K562 (cell line): ENCODE results near the gene CREB5. TPM values are rescaled to one million over a fixed set of nuclear protein-coding genes. Genes with fewer than 3 reads are reported as not detected.

ENCODE experiments used
- ATAC-seq: fragments of 200-7000 bp; cut with Tn5 transposase; 3 replicates; pipeline ENCODE4 v1.9.1; 2020; ENCODE audit warnings: moderate library complexity
- BruUV-seq: library from RNA; stranded (reverse); fragments of 400-500 nt; replicated peaks from 2 replicates; lab custom pipeline; 2021; lab: Mats Ljungman, UMichigan
- CTCF ChIA-PET: fragments of 300-600 bp; formaldehyde crosslinking; extraction: SDS; loops from one replicate; lab custom pipeline; 2021; ENCODE audit warnings: low intra/inter-chr PET ratio; lab: Yijun Ruan, JAX
- POLR2A ChIA-PET: fragments of 300-600, 350-650 bp; sonication (Branson Sonifier 250); formaldehyde crosslinking; extraction: SDS; loops from one replicate; lab custom pipeline; 2021; ENCODE audit warnings: antibody characterized with exemption, inconsistent platforms; lab: Yijun Ruan, JAX
- DNase-seq, 4 experiments: peaks; one replicate each; pipeline versions ENCODE4 v3.0.0 to v3.0.0-alpha.2; 2011 to 2018; ENCODE audit warnings: low spot score in 3 of 4, mixed read lengths in 3 of 4; ENCODE audit errors: extremely low read depth in 1 of 4
- FAIRE-seq: peaks from 2 replicates; lab custom pipeline; 2011; peaks lifted over from hg19 to GRCh38; lab: Jason Lieb, UNC
- H2AFZ ChIP-seq: 2 replicates; pipeline ENCODE4 v1.6.0; 2011; ENCODE audit warnings: low read depth, low read length, control low read depth, inconsistent platforms
- H3K27ac ChIP-seq: fragments of 200-600 bp; 3 replicates; pipeline ENCODE4 v1.8.0; 2011; ENCODE audit warnings: low read depth, mild to moderate bottlenecking, control low read depth, inconsistent platforms, low read length, moderate library complexity, mixed read lengths; ENCODE audit errors: extremely low read depth
- H3K27me3 ChIP-seq, 2 experiments: fragments of 300-600 bp in 1 of 2; 2 replicates in 1 of 2; 3 replicates in 1 of 2; pipeline versions ENCODE4 v1.6.0 to v1.8.0; 2011; ENCODE audit warnings: inconsistent platforms in 2 of 2, low read length in 2 of 2, mild to moderate bottlenecking in 1 of 2, mixed read lengths in 1 of 2, moderate library complexity in 1 of 2; ENCODE audit not compliant: control insufficient read depth in 2 of 2, insufficient read depth in 2 of 2
- H3K36me3 ChIP-seq: fragments of 300-600 bp; 3 replicates; pipeline ENCODE4 v1.8.0; 2011; ENCODE audit warnings: mild to moderate bottlenecking, low read length, inconsistent platforms; ENCODE audit not compliant: control insufficient read depth, insufficient read depth
- H3K4me1 ChIP-seq, 2 experiments: fragments of 200-600 bp in 1 of 2; replicated peaks in 1 of 2; 2 replicates in 1 of 2; 3 replicates in 1 of 2; pipeline versions ENCODE4 v1.5.1 to v1.8.0; 2011; ENCODE audit warnings: inconsistent platforms in 2 of 2, low read length in 2 of 2, mild to moderate bottlenecking in 1 of 2, mixed read lengths in 1 of 2, moderate library complexity in 1 of 2; ENCODE audit not compliant: control insufficient read depth in 2 of 2, insufficient read depth in 2 of 2
- H3K4me2 ChIP-seq: 2 replicates; pipeline ENCODE4 v1.6.1; 2011; ENCODE audit warnings: low read length, control low read depth, inconsistent platforms, mixed read lengths; ENCODE audit not compliant: insufficient read depth
- H3K4me3 ChIP-seq: fragments of 200-600 bp; sonication (generic), shearing (Covaris generic); 2 replicates; pipeline ENCODE4 v1.5.1; 2016; ENCODE audit warnings: control low read depth, inconsistent platforms
- H3K79me2 ChIP-seq: fragments of 200-600 bp; 3 replicates; pipeline ENCODE4 v1.8.0; 2011; ENCODE audit warnings: low read length, inconsistent platforms; ENCODE audit not compliant: control insufficient read depth, insufficient read depth
- H3K9ac ChIP-seq, 2 experiments: 2 replicates each; pipeline versions ENCODE4 v1.6.0 to v1.6.1; 2011; ENCODE audit warnings: low read depth in 2 of 2, low read length in 2 of 2, control low read depth in 1 of 2, inconsistent platforms in 1 of 2, mild to moderate bottlenecking in 1 of 2, mixed read lengths in 1 of 2; ENCODE audit not compliant: insufficient read depth in 1 of 2
- H3K9me1 ChIP-seq: one replicate; pipeline ENCODE4 v1.6.0; 2011; ENCODE audit warnings: inconsistent platforms, mild to moderate bottlenecking, low read length, moderate library complexity; ENCODE audit not compliant: control insufficient read depth, insufficient read depth
- H3K9me3 ChIP-seq: replicated peaks from 2 replicates; pipeline ENCODE4 v1.5.1; 2011; ENCODE audit warnings: low read depth, low read length, inconsistent platforms; ENCODE audit not compliant: control insufficient read depth, insufficient read depth
- H4K20me1 ChIP-seq: replicated peaks from 2 replicates; pipeline ENCODE4 v1.6.1; 2011; ENCODE audit warnings: low read length, inconsistent platforms, mixed read lengths; ENCODE audit not compliant: control insufficient read depth, insufficient read depth
- CREB3 ChIP-seq: fragments of 450-650 bp; conservative IDR thresholded peaks from 2 replicates; pipeline ENCODE4 v1.6.1; 2016; ENCODE audit warnings: missing genetic modification characterization, low read depth, mild to moderate bottlenecking, missing compliant biosample characterization, moderate library complexity
- ELK1 ChIP-seq: sonication (generic); formaldehyde crosslinking; IDR thresholded peaks from 2 replicates; pipeline ENCODE4 v1.8.1; 2022; ENCODE audit warnings: missing genetic modification reagents
- ETS2 ChIP-seq: IDR thresholded peaks from 2 replicates; pipeline ENCODE4 v1.6.1; 2016; ENCODE audit warnings: borderline replicate concordance, missing genetic modification characterization, mild to moderate bottlenecking, moderate library complexity, missing compliant biosample characterization; ENCODE audit not compliant: poor library complexity, severe bottlenecking
- PREB ChIP-seq: sonication (generic); formaldehyde crosslinking; IDR thresholded peaks from 2 replicates; pipeline ENCODE4 v1.8.1; 2023; ENCODE audit warnings: mild to moderate bottlenecking, missing genetic modification reagents
- RNF2 ChIP-seq: sonication (generic); IDR thresholded peaks from 2 replicates; pipeline ENCODE4 v1.6.1; 2016
- ZHX1 ChIP-seq: fragments of 150-350 bp; conservative IDR thresholded peaks from 2 replicates; pipeline ENCODE4 v1.6.1; 2014; ENCODE audit warnings: low read length
- ZNF584 ChIP-seq: fragments of 200-800 bp; sonication (Bioruptor generic); IDR thresholded peaks from 2 replicates; pipeline ENCODE4 v1.6.1; 2016; ENCODE audit warnings: low read depth, mild to moderate bottlenecking, missing genetic modification characterization, missing compliant biosample characterization
- WGBS: fragments of 100-300 bp; shearing (Covaris generic); methylation state at CpG from one replicate; pipeline ENCODE4 v1.1.6; 2016; ENCODE audit warnings: low coverage, mixed read lengths; ENCODE audit not compliant: insufficient coverage; ENCODE audit errors: missing lambda C conversion rate; 5-methylcytosine and 5-hydroxymethylcytosine counted together
- in situ Hi-C: fragments of 300-500 bp; cut with MboI; formaldehyde crosslinking; loops from 4 replicates; pipeline ENCODE4 v1.15.0; 2018; ENCODE audit warnings: inconsistent platforms, mixed read lengths
- intact Hi-C: fragments of 100-400 bp; cut with micrococcal nuclease; formaldehyde crosslinking; loops from 2 replicates; pipeline ENCODE4 v1.14.2; 2022
- polyA plus RNA-seq, 8 experiments: library from polyadenylated mRNA; depleted of rRNA in 4 of 8; stranded (reverse) in 5 of 8; unstranded in 3 of 8; fragments of >200 nt; fragmentation: Nextera tagmentation in 2 of 8; fragmentation: Illumina TruSeq in 1 of 8; extraction: Ambion mirVana in 2 of 8; extraction: Trizol in 1 of 8; gene quantifications; 2 replicates each; pipeline versions ENCODE4 v1.2.1 to v1.2.3, GENCODE V29; 2011 to 2014; ENCODE audit warnings: inconsistent platforms in 1 of 8, missing spikeins in 1 of 8
- total RNA-seq, 7 experiments: library from RNA; depleted of rRNA in 6 of 7; stranded (reverse); fragments of >200 nt in 6 of 7; fragmentation: Illumina TruSeq in 2 of 7; extraction: Trizol in 2 of 7; gene quantifications; 2 replicates each; pipeline versions ENCODE4 v1.2.1 to v1.2.3, GENCODE V29; 2011 to 2021; ENCODE audit warnings: low replicate concordance in 1 of 7

CREB5 gene
- total and polyA plus RNA-seq, 9 of the 15 experiments (the other 6 are each of a cell fraction or from before 2014, with no cell fraction given): 0.33 to 6.4 (median 1.8) TPM

- Histone ChIP-seq H3K4me2 (no peak overlapping the region), H4K20me1 (no peaks in the 10 kb centered on the region; the same call in 1 of the 2 replicates), H2AFZ (no peak overlapping the region), H3K4me1 (no peaks in the 10 kb centered on the region), H3K4me3 (no peak overlapping the region), H3K36me3 (no peaks in the 10 kb centered on the region), H3K9ac (no peak overlapping the region), H3K9me3 (no peaks in the 10 kb centered on the region), H3K9me1 (no peaks in the 10 kb centered on the region), H3K27ac (no peak overlapping the region), H3K27me3 (no peaks in the 10 kb centered on the region), H3K79me2 (no peaks in the 10 kb centered on the region)
- CTCF ChIA-PET: no interaction called here
- in situ Hi-C loops (no loop called here), intact Hi-C loops (no loop called here)
- no peak for FAIRE-seq
- no peak for ATAC-seq
- TF ChIP-seq CREB3: no peak
- DNase-seq: no peak
- WGBS: 11% methylated on average over 9 of the region's 9 CpGs
- POLR2A ChIA-PET: no interaction called here
- BruUV-seq: no TSS peak
These were observed 311.0 kb downstream of the CREB5 start for GRCh38 chr7:28723336-28723735.

GRCh38 chr7:28724563-28724962 is 312.2 kb downstream of the CREB5 start:
- intact Hi-C loops: no loop called here
- TF ChIP-seq RNF2: no peak
- TF ChIP-seq ETS2: no peak
- TF ChIP-seq ELK1: no peak
- no peak for TF ChIP-seq ZHX1
- TF ChIP-seq PREB: no peak
- no peak for TF ChIP-seq ZNF584 (CRISPR knock-in tag)

More at GRCh38 chr7:28724563-28724962, 312.2 kb downstream of the CREB5 start:
- Histone ChIP-seq H3K27ac (no peak overlapping the region), H3K4me3 (no peak overlapping the region), H3K4me2 (no peak overlapping the region), H3K9me1 (no peaks in the 10 kb centered on the region), H3K27me3 (no peaks in the 10 kb centered on the region), H3K9ac (no peak overlapping the region), H2AFZ (no peak overlapping the region), H3K36me3 (no peaks in the 10 kb centered on the region), H3K79me2 (no peaks in the 10 kb centered on the region), H3K9me3 (no peaks in the 10 kb centered on the region), H4K20me1 (no peaks in the 10 kb centered on the region), H3K4me1 (no peaks in the 10 kb centered on the region)
- in situ Hi-C loops: no loop called here
- ChIA-PET CTCF (no interaction called here), POLR2A (no interaction called here)
- FAIRE-seq: no peak
- WGBS: 0% methylated on average over 1 of the region's 1 CpG
- no TSS peak for BruUV-seq
- no peak for DNase-seq
- ATAC-seq: no peak
